Frontal cortex (tissue), 4 donors: ENCODE results near the gene SPRR3. TPM values are rescaled to one million over a fixed set of nuclear protein-coding genes. Genes with fewer than 3 reads are reported as not detected.

ENCODE experiments used
- DNase-seq, 2 donors: peaks; one replicate each; pipeline ENCODE4 v3.0.0; 2012; ENCODE audit warnings: low spot score in 2 of 2
- FAIRE-seq: peaks from 2 replicates; lab custom pipeline; 2012; peaks lifted over from hg19 to GRCh38; lab: Jason Lieb, UNC
- small RNA-seq: library from RNA; depleted of rRNA; stranded (forward); fragments of <200 nt; gene quantifications from one replicate; pipeline ENCODE3, GENCODE V24; 2014
- total RNA-seq: library from RNA; depleted of rRNA; stranded (reverse); fragments of >200 nt; gene quantifications from one replicate; pipeline ENCODE4 v1.2.3, GENCODE V29; 2014
- donor health status: control.
- donor health status: control.
- donor health status: control.

SPRR3 gene
- total RNA-seq, 1 donor from 2014 or later: not detected

- FAIRE-seq: no peak
- peak in 1 of 2 donors; percentile 13 for DNase-seq
Observed at GRCh38 chr1:153032677-153033308, 31.2 kb downstream of the SPRR3 start.

DNA sequence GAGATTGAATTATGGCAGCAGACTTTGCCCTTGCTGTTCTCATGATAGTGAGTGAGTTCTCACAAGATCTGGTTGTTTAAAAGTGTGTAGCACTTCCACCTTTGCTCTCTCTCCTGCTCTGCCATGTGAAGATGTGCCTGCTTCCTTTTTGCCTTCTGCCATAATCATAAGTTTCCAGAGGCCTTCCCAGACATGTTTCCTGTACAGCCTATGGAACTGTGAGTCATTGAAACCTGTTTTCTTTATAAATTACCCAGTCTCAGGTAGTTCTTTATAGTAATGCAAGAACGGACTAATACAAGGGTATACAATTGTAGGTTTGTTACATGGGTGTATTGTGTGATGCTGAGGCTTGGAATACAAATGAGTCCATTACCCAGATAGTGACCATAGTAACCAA is 33.7 kb downstream of the SPRR3 start:
- DNase-seq (no peak), FAIRE-seq (no peak)

- FAIRE-seq (no peak), DNase-seq (no peak)
Observed at GRCh38 chr1:153040950-153041631, 39.5 kb downstream of the SPRR3 start, which contains the start of gene SPRR2D. TSS of gene SPRR2D (minus strand) at chr1:153041120. CDS start at chr1:153040346, 774 bp downstream.

DNA sequence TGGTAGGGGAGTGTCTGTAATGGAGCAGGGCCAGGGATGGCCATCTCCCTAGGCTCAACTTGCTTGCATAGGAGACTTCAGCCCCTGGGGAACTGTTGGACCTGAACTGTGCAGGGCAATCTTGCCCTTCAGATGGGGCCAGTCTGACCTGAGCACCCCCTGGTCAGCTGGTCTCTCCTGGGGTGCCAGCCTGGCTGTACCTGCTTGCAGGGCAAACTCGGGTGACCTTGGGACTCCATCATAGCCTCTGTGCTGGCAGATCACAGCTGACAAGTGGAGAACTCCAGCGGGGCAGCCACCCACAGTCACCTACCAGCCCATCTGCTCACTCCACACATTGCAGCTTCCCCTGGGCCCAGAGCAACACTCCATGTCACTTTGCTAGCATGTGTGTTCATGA is 47.7 kb downstream of the SPRR3 start:
- FAIRE-seq (no peak), DNase-seq (no peak)

Small RNA genes lying within 50 kb of the gene (small RNA-seq; reads per million reads assigned to genes)
- gene AL356867.1 (not detected), gene RF00322 (not detected), gene SPRR1A (not detected)

Other genes with a start within 250 kb of the SPRR3 start
- not detected for gene KPRP, start 243.7 kb upstream of the SPRR3 start, total RNA-seq
- gene LCE1F, start 226.6 kb upstream of the SPRR3 start, total RNA-seq: not detected
- gene LCE1E, start 215.5 kb upstream of the SPRR3 start, total RNA-seq: not detected
- gene LCE1D, start 205.0 kb upstream of the SPRR3 start, total RNA-seq: not detected
- gene LCE1C, start 195.1 kb upstream of the SPRR3 start, total RNA-seq: not detected
- not detected for gene LCE1B, start 189.8 kb upstream of the SPRR3 start, total RNA-seq
- gene LCE1A, start 174.3 kb upstream of the SPRR3 start, total RNA-seq: not detected
- not detected for gene LCE6A, start 158.9 kb upstream of the SPRR3 start, total RNA-seq
- gene LCE7A, start 141.8 kb upstream of the SPRR3 start, total RNA-seq: not detected
- not detected for gene SMCP, start 123.4 kb upstream of the SPRR3 start, total RNA-seq
- gene IVL, start 93.2 kb upstream of the SPRR3 start, total RNA-seq: not detected
- not detected for gene SPRR5, start 54.5 kb upstream of the SPRR3 start, total RNA-seq
- gene SPRR4, start 31.1 kb upstream of the SPRR3 start, total RNA-seq: not detected
- gene SPRR1A, start 17.7 kb upstream of the SPRR3 start, total RNA-seq: not detected
- not detected for gene SPRR1B, start 29.5 kb downstream of the SPRR3 start, total RNA-seq
- gene SPRR2D, start 39.4 kb downstream of the SPRR3 start, total RNA-seq: not detected
- not detected for gene SPRR2A, start 55.8 kb downstream of the SPRR3 start, total RNA-seq
- not detected for gene SPRR2B, start 69.9 kb downstream of the SPRR3 start, total RNA-seq
- gene SPRR2E, start 92.8 kb downstream of the SPRR3 start, total RNA-seq: not detected
- not detected for gene SPRR2F, start 111.8 kb downstream of the SPRR3 start, total RNA-seq
- not detected for gene SPRR2G, start 149.1 kb downstream of the SPRR3 start, total RNA-seq
- not detected for gene LELP1, start 201.7 kb downstream of the SPRR3 start, total RNA-seq
- not detected for gene PRR9, start 215.8 kb downstream of the SPRR3 start, total RNA-seq